ENCODE data around the gene TMEM247. TPM values are rescaled to one million over a fixed set of nuclear protein-coding genes. Genes with fewer than 3 reads are reported as not detected.

TMEM247 gene
- total RNA-seq, 1 donor from 2014 or later = not detected

DNA sequence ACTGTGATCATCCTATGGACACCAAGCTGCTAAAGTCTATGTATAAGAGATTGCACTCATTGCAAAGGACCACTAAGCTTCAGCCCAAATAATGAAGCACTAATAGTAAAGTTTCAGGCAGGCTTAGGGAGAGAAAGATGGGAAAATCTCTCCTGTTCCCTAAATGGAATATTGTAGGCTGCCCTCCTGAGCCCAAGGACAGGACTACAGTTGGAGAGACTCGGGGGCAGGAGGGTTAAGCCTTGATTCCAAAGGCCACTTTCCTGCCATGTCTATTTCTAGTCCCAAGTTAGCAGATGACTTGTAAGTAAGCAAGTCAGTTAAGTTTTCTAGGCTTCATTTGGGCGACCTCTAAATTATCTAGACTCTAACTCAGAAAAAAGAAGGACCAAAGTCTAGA lies 9.0 kb downstream of the TMEM247 start:
- no peak for DNase-seq (ENCODE audit: low spot score)

DNA sequence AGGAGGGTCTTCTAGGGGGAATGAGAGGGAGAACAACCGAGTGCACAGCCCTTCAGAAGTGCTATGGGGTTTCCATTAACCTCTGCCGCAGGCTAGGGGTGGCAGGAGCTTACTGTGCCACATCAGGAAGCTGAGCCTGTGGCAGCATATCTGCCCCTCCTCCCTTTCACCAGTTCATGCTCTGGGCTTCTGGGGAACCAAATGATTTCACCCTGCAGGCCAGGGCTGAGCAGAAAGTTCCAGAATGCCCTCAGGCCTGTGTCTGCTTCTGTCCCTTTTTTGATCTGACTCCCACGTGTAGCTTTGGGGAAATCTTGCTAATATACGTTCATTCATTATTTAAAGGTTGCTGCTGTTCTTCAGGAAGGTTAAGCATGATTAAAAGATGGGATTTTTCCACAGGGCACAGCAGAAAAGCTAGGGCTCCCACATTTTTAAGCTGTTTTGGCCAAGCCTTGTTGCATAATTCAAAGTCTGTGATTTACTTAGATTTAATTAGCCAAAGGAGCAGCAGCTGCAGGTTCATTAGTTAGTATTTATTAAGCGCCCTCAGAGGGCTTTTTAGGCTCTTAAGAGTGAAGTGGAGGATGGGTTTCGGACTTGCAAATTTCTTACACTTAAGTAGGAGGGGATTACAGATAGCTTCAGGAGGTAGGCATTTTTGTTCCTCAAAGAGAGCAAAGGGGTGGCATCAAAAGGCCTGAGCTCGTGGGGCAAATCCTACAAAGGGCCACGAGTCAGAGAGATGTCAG lies 10.2 kb downstream of the TMEM247 start:
- no peak for DNase-seq (ENCODE audit: low spot score)

DNA sequence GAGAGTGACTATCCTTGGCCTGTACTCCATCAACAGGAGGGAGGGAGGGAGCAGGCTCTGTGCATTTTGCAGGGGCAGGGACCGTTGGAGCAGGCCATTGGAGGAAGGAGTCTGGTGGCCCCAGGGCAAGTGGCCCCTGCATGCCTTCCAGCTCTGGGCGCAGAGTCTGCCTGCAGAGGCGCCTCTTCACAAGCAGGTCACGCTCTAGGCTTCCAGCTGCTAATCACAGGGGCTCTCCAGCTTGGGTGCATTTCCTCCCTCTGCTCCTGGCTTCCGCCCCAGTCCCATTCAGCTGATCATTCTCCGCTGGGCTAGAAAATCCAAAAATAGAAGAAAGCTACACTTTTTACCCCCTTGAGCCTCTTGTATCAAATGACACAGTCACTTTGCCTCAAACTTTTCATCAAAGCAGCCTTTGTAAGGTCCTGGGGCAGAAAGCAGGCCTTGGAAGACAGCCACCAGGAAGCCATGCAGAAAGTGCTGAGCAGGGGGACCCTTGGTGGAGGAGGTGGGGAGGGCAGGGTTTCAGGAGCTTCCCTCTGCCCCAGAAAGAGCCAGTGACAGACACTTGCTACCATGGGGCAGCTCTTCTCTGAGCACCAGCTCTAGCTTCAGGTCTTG lies 11.3 kb downstream of the TMEM247 start:
- DNase-seq (ENCODE audit: low spot score) = no peak

DNA sequence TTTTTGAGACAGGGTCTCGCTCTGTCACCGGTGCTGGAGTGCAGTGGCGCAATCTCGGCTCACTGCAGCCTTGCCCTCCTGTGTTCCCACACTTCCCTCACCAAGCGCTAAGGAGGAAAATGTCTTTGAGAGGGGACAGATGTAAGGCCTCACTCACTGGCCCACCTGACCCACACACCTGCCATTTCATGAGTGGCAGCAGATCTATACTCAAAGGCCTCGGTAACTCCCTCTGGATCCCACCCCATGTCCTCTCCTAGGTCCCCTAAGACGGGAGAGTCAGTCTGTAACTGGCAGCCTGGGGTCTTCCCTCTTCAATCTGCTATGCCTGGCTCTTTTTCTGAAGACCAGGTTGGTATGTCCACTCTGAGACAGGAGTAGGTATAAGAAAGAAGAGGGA lies 12.9 kb downstream of the TMEM247 start:
- no peak for DNase-seq (ENCODE audit: low spot score)

DNA sequence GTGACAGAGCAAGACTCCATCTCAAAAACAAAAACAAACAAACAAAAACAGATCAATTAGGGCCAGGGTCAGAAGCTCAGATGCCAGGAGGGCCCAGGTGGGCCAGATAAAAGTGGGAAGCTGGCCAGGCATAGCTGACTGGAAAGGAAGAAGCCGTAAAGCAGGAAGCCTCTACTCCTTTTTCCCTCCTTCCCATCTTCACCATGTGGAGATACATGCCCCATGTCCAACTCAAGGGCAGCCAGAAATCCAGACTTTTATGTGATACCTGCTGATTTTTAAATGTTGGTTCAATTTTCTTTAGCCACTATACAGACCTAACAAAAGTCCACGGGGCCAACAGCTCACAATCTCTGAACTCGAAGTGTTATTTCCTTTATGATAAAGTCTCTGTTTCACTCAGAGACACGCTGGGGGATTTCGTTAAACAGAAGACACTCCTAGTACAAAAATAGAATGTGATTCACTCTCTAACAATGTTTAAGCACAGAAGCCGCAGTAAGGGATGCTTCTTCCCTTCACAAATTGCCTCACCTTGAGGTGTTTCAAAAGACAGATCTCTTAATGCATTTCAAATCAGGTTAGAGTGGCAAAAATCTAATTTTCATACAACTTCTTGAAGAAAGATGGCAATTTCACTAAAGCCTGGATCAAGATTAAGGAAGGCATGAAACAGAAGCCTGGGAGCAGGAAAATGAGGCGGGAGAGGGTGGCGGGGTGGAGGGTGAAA lies 14.0 kb downstream of the TMEM247 start:
- no peak for DNase-seq (ENCODE audit: low spot score)

DNA sequence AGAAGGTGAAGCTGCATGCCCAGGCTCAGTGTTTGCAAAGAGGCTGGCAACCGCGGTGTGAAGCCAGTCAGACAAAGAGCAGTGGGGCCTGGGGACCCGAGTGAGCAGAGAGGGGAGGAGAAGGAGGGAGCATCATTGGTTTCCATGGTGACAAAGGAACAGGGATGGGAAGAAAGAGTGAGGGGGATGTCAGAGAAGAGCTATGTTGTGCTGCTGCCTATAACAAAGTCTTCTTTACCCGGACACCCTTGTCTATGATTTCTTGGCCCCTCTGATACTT lies 14.5 kb downstream of the TMEM247 start:
- DNase-seq (ENCODE audit: low spot score) = no peak

DNA sequence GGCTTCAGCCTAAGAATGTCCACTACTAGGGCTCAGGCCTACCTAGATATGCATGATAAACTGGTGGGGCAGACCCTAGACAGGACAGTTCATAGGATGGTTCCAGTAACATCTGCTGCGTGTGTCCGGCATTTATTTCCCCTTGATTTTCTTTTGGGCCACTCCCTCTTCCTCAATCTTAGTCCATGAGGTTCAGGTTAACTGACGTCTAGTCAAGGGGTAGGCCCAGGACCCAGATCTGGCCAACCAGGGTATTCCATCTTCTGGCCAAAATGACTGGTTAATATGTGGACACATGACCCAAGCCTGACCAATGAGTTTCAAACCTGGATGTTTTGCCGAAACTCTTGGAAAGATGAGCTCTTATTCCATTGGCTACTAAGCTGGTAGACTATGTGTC lies 15.2 kb downstream of the TMEM247 start:
- no peak for DNase-seq (ENCODE audit: low spot score)

DNA sequence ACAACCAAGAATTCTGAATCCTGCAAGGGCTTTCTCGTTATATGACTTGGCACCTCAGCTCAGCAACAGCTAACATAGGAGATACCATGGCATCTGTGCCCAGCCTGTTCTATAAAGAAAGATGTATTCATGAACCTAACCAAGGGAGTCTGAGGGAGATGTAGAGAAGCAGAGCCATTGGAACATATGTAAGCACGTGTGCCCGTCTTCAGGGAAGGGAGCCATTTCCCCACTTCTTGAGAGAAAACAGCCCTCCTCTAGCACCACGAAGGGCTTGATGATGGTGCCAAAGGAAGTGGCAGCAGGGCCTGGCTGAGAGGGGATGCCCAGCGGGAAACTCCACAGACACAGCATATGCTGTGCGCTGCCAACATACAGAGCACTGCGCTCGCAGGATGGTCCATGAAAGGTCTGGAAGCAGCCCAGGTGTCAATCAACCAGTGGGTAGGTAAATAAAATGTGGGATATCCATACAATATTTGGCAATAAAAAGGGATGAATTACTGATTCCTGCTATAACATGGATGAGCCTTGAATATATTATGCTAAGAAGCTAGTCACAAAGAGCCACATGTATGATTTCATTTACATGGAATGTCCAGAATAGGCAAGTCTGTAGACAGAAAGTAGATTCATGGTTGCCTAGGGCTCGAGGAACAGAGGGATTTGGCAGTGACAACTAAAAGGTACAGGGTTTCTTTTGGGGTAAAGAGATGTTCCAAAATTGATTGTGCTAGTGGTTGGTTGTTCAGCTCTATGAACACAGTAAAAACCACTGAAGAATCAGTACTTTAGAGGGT lies 16.1 kb downstream of the TMEM247 start:
- no peak for DNase-seq (ENCODE audit: low spot score)

DNA sequence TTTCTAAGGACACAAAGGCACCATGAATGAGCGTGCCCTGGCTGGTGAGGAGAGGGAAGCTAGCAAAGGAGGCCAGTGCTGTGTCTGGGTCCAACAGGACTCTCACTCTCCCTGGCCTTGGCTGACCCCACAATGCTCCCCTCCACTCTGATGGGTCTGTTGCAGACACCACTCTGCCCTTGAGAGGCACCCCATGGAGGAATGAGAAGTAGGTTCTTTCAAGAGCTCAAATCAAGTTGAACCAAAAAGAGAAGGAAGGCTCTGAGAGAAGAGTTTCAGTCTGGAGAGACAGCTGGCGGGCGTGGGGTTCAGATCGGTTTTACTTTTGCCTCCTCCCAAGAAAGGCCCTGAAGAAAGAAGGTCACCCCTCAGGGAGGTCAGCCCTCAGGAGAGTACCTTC lies 18.4 kb downstream of the TMEM247 start:
- no peak for DNase-seq (ENCODE audit: low spot score)

DNA sequence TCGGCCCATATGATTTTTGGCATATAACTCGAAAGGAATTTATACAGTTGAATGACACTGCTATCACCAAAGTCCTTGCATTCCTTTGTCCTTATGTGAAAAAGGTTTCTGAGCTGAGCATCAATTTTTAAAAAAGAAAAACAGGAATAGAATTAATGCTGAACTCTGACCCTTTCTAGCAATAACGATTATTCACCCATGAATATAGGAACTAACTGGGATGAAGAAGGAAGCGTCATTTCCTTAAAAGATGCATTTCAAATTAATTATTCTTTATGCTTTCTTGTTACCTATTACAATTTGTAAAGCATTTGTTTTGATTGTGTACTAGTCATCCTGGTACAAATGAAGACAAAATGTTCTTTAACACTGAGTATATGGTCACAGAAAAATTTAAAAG lies 19.3 kb downstream of the TMEM247 start:
- DNase-seq (ENCODE audit: low spot score) = no peak

DNA sequence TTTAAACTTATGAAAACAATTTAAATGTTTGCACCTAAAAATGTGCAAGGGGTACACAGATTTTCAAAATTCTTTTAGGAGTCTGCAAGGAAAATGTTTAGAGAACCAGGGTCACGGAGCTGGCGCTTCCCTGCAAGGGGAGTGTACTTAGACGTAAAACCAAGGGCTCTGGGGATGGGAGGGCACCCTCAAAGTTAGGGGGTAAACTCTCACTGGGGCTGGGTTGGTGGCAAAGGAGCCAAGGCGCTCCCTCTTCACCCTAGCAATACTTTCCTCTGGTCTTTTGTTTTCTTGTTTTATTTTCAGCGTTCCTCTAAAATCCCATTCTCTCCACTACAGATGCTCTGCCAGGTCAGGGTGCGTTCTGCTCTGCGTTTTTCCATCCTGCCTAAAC lies 20.0 kb downstream of the TMEM247 start:
- DNase-seq (ENCODE audit: low spot score) = no peak

DNA sequence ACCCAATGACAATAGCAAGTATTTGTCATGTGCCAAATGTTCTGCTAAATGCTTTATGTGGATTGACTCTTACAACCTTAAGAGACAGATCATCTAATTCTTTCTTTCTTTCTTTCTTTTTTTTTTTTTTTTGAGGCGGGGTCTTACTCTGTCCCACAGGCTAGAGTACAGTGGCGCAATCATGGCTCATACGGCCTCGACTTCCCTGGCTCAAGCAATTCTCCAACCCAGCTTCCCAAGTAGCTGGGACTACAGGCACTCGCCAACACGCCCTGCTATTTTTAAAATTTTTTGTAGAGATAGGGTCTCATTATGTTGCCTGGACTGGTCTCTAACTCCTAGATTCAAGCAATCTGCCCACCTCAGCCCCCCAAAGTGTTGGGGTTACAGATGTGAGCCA lies 21.4 kb downstream of the TMEM247 start:
- no peak for DNase-seq (ENCODE audit: low spot score)

DNA sequence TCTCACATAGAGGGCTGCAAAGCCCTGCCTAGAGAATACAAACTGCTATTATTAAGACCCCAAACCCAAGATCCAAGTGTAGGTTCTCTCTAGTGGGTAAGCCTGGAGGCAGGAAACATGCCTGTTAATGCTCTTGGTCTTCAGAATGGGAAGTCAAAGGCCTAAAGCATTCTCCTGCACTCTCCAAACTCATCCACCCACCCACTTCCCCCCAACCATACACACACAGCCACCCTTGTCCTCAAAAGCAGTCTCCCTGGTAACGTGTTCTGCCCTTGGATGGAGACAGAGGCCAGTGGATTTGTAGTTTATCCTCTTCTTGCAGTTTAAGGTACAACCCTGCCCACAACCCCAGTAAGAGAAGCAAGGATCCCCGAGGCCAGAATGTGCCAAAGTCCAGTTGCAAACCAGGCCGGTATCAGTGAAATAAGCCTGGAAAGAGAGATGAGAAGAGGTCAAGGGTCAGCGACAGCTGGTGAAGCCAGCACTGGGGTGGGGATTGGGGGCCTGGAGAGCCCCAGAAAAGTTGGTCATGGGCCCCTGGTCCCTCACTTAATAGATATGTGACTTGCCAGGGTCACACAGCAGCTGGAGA lies 23.0 kb downstream of the TMEM247 start:
- DNase-seq (ENCODE audit: low spot score) = no peak

DNA sequence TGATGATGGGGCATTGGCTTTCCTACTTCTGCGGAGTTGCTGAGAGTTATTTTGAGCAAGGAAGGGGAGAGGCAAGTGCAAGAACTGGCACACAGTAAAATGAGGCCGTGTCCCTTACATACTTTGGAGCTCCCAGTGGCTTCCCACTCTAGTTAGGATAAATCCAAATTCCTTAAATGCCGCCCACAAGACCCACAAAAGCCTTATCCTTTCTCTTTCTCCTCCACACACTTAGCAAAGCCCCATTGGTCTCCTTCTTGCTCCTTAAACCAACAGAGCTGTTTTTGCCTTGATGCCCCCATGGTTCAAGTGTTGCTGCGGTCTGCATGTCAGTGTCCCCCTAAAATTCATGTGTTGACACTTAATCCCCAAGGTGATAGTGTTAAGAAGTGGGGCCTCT lies 24.3 kb downstream of the TMEM247 start:
- DNase-seq (ENCODE audit: low spot score) = no peak

DNA sequence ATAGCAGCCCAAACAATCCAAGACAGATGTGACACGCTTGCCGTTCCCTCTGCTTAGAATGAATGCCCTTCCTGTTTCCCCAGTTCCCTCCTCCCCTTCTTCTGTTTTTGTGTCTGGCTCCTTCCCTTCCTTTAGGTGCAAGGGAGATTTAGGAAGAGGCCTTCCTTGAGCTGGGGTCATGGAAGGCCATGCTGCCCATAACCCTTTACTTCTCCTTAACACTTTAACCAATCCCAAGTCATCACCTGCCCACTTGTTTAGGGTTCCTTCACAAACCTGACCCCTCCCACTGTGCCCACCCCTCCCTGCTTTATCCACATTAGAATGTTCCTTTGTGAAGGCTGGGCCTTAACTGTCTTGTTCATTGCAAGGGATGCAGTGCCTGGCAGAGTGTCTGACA lies 24.9 kb downstream of the TMEM247 start:
- DNase-seq (ENCODE audit: low spot score) = no peak

DNA sequence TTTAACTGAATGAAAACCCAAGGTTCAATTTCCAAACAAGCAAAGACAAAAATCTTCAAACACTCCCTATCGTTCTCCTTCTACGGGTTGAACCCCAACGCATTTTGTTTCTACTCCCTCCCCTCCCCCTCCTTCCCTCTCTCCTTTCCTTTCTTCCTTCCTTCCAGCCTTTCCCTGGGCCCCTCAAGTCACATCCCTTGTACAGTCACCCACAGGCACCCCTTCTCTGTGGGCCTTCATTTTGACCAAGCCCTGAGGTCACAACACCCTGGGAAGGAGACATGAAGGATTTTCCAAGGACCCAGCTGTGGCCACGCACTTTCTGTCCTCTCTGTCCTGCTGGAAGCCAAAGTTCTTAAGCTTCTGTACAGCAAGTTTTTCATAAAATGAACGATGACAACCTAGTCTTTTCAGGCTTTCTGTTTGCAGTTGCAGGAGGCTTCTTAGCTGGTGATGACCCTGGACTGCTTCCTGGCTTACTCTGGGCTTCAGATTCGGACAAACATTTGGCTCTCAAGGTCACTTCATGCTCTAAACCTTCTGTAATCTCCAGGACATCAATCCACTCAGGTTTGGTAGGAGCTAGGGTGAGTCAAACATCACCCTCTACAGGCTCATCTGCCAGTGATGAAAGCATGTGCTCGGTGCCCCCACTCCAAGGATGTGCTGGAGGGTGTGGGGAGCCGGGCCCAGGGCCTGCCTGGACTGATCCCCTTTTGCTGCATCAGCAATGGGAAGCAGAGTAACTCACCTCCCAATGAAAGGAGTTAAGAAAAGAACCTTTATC lies 25.5 kb downstream of the TMEM247 start:
- DNase-seq (ENCODE audit: low spot score) = no peak

DNA sequence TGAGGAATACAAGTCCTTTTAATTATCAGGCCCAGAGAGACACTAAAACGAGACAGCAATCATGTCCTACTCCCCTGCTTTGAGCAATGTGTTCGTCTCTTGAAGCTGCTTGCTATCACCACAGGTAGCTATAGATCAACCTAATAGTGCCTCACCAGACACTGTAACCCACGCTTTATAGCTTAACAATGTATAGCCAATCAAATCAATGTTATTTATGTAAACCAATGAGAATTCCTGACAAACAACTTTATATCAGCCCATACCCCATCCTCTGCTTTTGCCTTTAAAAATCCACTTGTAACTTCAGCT lies 26.1 kb downstream of the TMEM247 start:
- DNase-seq (ENCODE audit: low spot score) = no peak

DNA sequence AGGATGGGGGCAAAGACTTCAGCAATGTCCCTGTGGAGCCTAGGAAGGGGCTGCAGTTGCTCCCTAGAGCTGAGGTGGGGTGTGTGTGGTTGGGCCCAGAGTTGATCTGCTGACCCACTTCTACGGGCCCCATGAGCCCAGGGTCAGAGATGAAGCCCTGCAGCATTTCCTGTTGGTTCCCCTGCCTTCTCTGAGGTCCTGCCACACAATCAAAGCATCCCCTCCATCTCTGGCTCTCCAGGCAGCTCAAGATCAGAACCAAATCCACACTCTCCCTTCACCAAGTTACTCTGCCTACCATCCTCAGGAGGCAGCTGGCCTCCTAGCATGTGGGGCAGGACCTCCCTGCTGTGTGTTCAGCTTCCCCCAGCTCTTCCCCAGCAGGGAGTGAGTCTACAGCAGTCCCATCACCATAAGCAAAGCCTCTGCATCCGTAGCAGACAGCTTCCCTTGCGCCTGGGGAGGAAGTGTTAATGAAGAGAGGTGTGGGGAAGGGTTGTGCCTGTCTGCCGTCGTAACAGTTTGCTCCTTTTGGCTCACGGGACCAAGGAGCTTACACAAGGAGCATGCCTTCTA lies 26.9 kb downstream of the TMEM247 start:
- DNase-seq (ENCODE audit: low spot score) = no peak

DNA sequence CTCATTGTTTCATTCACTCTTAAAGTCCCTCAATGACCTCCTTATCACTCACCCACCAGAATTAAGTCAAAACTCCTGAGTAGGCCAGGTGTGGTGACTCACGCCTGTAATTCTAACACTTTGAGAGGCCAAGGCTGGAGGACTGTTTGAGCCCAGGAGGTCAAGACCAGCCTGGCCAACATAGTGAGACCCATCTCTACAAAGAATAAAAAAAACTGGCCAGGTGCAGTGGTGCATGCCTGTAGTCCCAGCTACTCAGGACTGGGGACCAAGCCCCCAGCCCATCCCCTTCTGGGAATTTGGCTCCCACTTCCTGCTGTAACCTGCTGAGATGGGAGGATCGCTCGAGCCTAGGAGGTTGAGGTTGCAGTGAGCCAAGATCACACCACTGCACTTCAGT lies 28.9 kb downstream of the TMEM247 start:
- DNase-seq (ENCODE audit: low spot score) = no peak

DNA sequence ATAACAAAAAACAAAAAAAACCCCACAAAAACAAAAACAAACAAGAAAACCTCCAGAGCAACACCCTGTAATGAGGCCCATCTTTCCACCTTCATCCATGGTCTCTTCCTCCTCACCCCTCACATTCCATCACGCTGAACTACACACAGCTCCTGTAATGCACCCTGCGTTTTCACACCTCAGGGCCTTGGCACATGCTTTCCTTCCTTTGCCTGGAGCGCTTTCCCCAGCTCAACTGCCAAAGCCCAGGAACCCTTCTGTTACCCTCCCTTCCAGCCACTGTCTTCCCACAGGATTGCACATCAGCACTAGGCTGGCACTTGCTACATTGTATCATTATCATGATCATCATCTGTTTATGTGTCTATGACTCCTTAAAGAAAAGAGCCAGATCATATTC lies 29.4 kb downstream of the TMEM247 start:
- DNase-seq (ENCODE audit: low spot score) = no peak

DNA sequence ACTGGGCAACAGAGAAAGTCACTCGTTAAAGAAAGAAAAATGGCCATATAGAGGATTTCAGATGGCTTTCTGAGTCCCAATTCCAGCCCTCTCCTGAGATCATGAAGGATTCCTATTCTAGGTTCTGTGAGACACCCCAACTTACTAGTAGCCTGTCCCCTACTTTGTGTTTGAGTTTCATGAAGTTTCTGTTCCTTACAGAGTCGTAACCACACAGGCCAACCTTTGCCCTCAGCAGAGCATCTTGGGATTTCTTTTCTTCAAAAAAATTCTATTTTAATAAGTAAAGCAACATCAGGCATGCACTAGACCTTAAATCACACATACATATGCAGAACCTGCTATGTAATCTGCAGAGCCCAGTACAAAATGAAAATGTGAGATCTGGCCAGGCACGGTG lies 30.4 kb downstream of the TMEM247 start:
- no peak for DNase-seq (ENCODE audit: low spot score)
